Tracheal epithelial cell (primary cell): Measurements from ENCODE around the gene ARSH. TPM values are rescaled to one million over a fixed set of nuclear protein-coding genes. Genes with fewer than 3 reads are reported as not detected.

ENCODE experiments used
- total RNA-seq: library from RNA; depleted of rRNA; stranded (reverse); fragments of >200 nt; gene quantifications from 2 replicates; pipeline ENCODE4 v1.2.1, GENCODE V29; 2014

ARSH gene
- not detected in 2 replicates for total RNA-seq

GRCh38 chrX:3006495-3006894 lies at the start of gene ARSH:
TSS of gene ARSH (plus strand) at chrX:3006546. CDS start at chrX:3006613, 67 bp downstream.

Other genes starting within 250 kb of the ARSH start
- not detected in 2 replicates for gene GYG2, start 177.6 kb upstream of the ARSH start, total RNA-seq
- 12.4 and 21.7 TPM in 2 replicates for gene ARSD, start 77.2 kb upstream of the ARSH start, total RNA-seq
- under 0.01 TPM in 1 of 2 replicates, not detected in the other for gene ARSF, start 34.9 kb downstream of the ARSH start, total RNA-seq